Right lobe of liver (tissue), 6 donors: ENCODE results near the gene LMF2. TPM values are rescaled to one million over a fixed set of nuclear protein-coding genes. Genes with fewer than 3 reads are reported as not detected.

Experiments
- ATAC-seq, 4 donors: fragments of 200-7000 bp; cut with Tn5 transposase; one replicate each; pipeline ENCODE4 v1.9.1; 2020; ENCODE audit warnings: mild to moderate bottlenecking in 4 of 4, moderate library complexity in 4 of 4
- DNase-seq, 3 donors: peaks; one replicate each; pipeline ENCODE4 v3.0.0-alpha.2; 2020
- H3K27ac ChIP-seq, 3 donors: fragments of 200-600 bp; one replicate each; pipeline ENCODE4 v1.8.0; 2022
- H3K27me3 ChIP-seq, 2 donors: fragments of 200-600 bp; one replicate each; pipeline ENCODE4 v1.8.0; 2022
- H3K36me3 ChIP-seq, 4 donors: fragments of 200-600 bp; sonication (generic) in 1 of 4; one replicate each; pipeline versions ENCODE4 v1.5.1 to v1.8.0; 2017 to 2022; ENCODE audit warnings: control low read depth in 1 of 4
- H3K4me1 ChIP-seq, 4 donors: fragments of 200-600 bp; sonication (generic) in 1 of 4; one replicate each; pipeline versions ENCODE4 v1.5.1 to v1.8.0; 2017 to 2022; ENCODE audit warnings: control low read depth in 1 of 4
- H3K4me3 ChIP-seq, 3 donors: fragments of 200-600 bp; one replicate each; pipeline ENCODE4 v1.8.0; 2022
- H3K9me3 ChIP-seq, 4 donors: fragments of 200-600 bp; sonication (generic) in 1 of 4; one replicate each; pipeline versions ENCODE4 v1.5.1 to v1.8.0; 2017 to 2022; ENCODE audit warnings: control low read depth in 1 of 4
- CTCF ChIP-seq, 4 donors: fragments of 200-600 bp in 3 of 4; fragments of 450-650 bp in 1 of 4; IDR thresholded peaks; one replicate each; pipeline versions ENCODE4 v1.5.1 to v1.8.0; 2016 to 2022; ENCODE audit warnings: antibody characterized with exemption in 4 of 4, mild to moderate bottlenecking in 2 of 4
- POLR2A ChIP-seq: fragments of 450-650 bp; IDR thresholded peaks from one replicate; pipeline ENCODE4 v1.6.1; 2017; ENCODE audit warnings: antibody characterized with exemption, mild to moderate bottlenecking
- WGBS: methylation state at CpG from one replicate; pipeline ENCODE4 v1.1.6; 2018; ENCODE audit warnings: low coverage, low lambda C conversion rate; ENCODE audit not compliant: insufficient coverage; ENCODE audit errors: missing lambda C conversion rate; 5-methylcytosine and 5-hydroxymethylcytosine counted together
- intact Hi-C, 2 donors: fragments of 100-400 bp; cut with DNase I; formaldehyde crosslinking; loops; one replicate each; pipeline versions ENCODE4 v1.11.2 to v1.14.1; 2022
- total RNA-seq, 6 experiments: library from RNA; depleted of rRNA in 2 of 6; stranded (reverse); fragments of >200 nt in 2 of 6; fragmentation: NEBNext Ultra II Directional in 3 of 6; extraction: Animal tissue kit (Norgen Biotek cat#: 25700) in 3 of 6; gene quantifications; one replicate each; pipeline versions ENCODE4 v1.1.0 to v1.2.4, GENCODE V29; 2016 to 2023
- donor health status: DM: no; HTN: yes; CAD: no.
- donor health status: DM: no; HTN: no; CAD: no.
- donor health status: DM: no; HTN: no; CAD: no.
- donor health status: DM: no; HTN: yes; CAD: no.
- donor health status: DM: no; HTN: yes; CAD: no.

Gene LMF2
- total RNA-seq, 6 experiments from 2014 or later = 33.2 to 47.6 (median 41.7) TPM

GRCh38 chr22:50529416-50529896, 22.0 kb upstream of the LMF2 start:
- Histone ChIP-seq H3K4me1 (peaks cover 0 to 20% (median 7%) of the 10 kb centered on the region in 4 donors), H3K9me3 (no peaks in the 10 kb centered on the region), H3K4me3 (peak overlapping the region; percentile 75 to 79 (median 76)), H3K27me3 (no peaks in the 10 kb centered on the region), H3K36me3 (no peaks in the 10 kb centered on the region), H3K27ac (peak overlapping the region; percentile 94 to 98 (median 97))
- TF ChIP-seq POLR2A (no peak), CTCF (IDR thresholded peaks at IDR 0.05) (no peak)
- WGBS = 0% methylated on average over 9 of the region's 50 CpGs
- ATAC-seq (no peak), DNase-seq (peak in 2 of 3 donors; percentile 71 to 79)
- intact Hi-C loops = loop anchor here in 1 of 2 donors (10.0 kb wide), 1 partner anchor 85 kb away; no protein-coding TSS in a partner anchor

GRCh38 chr22:50528682-50529415, 21.3 kb upstream of the LMF2 start:
- TF ChIP-seq CTCF (IDR thresholded peaks at IDR 0.05) = no peak
- no peak for TF ChIP-seq POLR2A
- H3K4me3 ChIP-seq = peak overlapping the region; percentile 75 to 79 (median 76)
- H3K36me3 ChIP-seq = peaks cover 0 to under 1% (median 0%) of the 10 kb centered on the region in 4 donors
- ATAC-seq (no peak), DNase-seq (peak in 2 of 3 donors; percentile 50 to 72)
- WGBS = 25% methylated on average over 2 of the region's 15 CpGs
- intact Hi-C loops = loop anchor here in 1 of 2 donors (10.0 kb wide), 1 partner anchor 86 kb away; no protein-coding TSS in a partner anchor
- peaks cover 0 to 25% (median 10%) of the 10 kb centered on the region in 4 donors for H3K4me1 ChIP-seq
- no peaks in the 10 kb centered on the region for H3K9me3 ChIP-seq
- H3K27me3 ChIP-seq = no peaks in the 10 kb centered on the region
- H3K27ac ChIP-seq = peak overlapping the region; percentile 94 to 98 (median 97)

- no peaks in the 10 kb centered on the region for H3K27me3 ChIP-seq
- peaks cover 0 to 25% (median 12%) of the 10 kb centered on the region in 4 donors for H3K4me1 ChIP-seq
- 82% methylated on average over 12 of the region's 18 CpGs for WGBS
- intact Hi-C loops = loop anchor here in 1 of 2 donors (10.0 kb wide), 1 partner anchor 87 kb away; no protein-coding TSS in a partner anchor
- no peak for TF ChIP-seq POLR2A
- no peak for TF ChIP-seq CTCF (IDR thresholded peaks at IDR 0.05)
- ATAC-seq = no peak
- H3K4me3 ChIP-seq = peak overlapping the region in 1 of 3 donors; percentile 76
- peak overlapping the region in 2 of 3 donors; percentile 87 to 94 for H3K27ac ChIP-seq
- peak in 1 of 3 donors; percentile 51 for DNase-seq
- peaks cover 0 to 8% (median under 1%) of the 10 kb centered on the region in 4 donors for H3K36me3 ChIP-seq
- H3K9me3 ChIP-seq = no peaks in the 10 kb centered on the region
Observed at GRCh38 chr22:50527921-50528681, 20.6 kb upstream of the LMF2 start.
